ENCODE measurements around the gene RPL36A. TPM values are rescaled to one million over a fixed set of nuclear protein-coding genes. Genes with fewer than 3 reads are reported as not detected.
A peak's percentile ranks its signal among the peaks of the same experiment; 100 is the strongest.

The RPL36A gene
- total and polyA plus RNA-seq, 9 of the 15 experiments (the other 6 are each of a cell fraction or from before 2014, with no cell fraction given) = 412 to 4,539 (median 3,209) TPM

- TF ChIP-seq, protein P1, sequence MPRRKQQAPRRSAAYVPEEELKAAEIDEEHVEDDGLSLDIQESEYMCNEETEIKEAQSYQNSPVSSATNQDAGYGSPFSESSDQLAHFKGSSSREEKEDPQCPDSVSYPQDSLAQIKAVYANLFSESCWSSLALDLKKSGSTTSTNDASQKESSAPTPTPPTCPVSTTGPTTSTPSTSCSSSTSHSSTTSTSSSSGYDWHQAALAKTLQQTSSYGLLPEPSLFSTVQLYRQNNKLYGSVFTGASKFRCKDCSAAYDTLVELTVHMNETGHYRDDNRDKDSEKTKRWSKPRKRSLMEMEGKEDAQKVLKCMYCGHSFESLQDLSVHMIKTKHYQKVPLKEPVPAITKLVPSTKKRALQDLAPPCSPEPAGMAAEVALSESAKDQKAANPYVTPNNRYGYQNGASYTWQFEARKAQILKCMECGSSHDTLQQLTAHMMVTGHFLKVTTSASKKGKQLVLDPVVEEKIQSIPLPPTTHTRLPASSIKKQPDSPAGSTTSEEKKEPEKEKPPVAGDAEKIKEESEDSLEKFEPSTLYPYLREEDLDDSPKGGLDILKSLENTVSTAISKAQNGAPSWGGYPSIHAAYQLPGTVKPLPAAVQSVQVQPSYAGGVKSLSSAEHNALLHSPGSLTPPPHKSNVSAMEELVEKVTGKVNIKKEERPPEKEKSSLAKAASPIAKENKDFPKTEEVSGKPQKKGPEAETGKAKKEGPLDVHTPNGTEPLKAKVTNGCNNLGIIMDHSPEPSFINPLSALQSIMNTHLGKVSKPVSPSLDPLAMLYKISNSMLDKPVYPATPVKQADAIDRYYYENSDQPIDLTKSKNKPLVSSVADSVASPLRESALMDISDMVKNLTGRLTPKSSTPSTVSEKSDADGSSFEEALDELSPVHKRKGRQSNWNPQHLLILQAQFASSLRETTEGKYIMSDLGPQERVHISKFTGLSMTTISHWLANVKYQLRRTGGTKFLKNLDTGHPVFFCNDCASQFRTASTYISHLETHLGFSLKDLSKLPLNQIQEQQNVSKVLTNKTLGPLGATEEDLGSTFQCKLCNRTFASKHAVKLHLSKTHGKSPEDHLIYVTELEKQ (CRISPR knock-in tag; IDR thresholded peaks at IDR 0.05) = no peak
- no peak for TF ChIP-seq ZSCAN32 (CRISPR knock-in tag; IDR thresholded peaks at IDR 0.05)
- TF ChIP-seq, protein P2, sequence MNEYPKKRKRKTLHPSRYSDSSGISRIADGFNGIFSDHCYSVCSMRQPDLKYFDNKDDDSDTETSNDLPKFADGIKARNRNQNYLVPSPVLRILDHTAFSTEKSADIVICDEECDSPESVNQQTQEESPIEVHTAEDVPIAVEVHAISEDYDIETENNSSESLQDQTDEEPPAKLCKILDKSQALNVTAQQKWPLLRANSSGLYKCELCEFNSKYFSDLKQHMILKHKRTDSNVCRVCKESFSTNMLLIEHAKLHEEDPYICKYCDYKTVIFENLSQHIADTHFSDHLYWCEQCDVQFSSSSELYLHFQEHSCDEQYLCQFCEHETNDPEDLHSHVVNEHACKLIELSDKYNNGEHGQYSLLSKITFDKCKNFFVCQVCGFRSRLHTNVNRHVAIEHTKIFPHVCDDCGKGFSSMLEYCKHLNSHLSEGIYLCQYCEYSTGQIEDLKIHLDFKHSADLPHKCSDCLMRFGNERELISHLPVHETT (CRISPR knock-in tag; conservative IDR thresholded peaks at IDR 0.05 in 1 of 2, IDR thresholded peaks at IDR 0.05 in 1 of 2) = no peak
- TF ChIP-seq MXD1 (CRISPR knock-in tag; IDR thresholded peaks at IDR 0.05; ENCODE audit: borderline replicate concordance, poor library complexity, severe bottlenecking) = no peak
- no peak for TF ChIP-seq SAFB2 (IDR thresholded peaks at IDR 0.05; ENCODE audit: borderline replicate concordance, low read depth, low read length, severe bottlenecking)
- TF ChIP-seq, protein P3, sequence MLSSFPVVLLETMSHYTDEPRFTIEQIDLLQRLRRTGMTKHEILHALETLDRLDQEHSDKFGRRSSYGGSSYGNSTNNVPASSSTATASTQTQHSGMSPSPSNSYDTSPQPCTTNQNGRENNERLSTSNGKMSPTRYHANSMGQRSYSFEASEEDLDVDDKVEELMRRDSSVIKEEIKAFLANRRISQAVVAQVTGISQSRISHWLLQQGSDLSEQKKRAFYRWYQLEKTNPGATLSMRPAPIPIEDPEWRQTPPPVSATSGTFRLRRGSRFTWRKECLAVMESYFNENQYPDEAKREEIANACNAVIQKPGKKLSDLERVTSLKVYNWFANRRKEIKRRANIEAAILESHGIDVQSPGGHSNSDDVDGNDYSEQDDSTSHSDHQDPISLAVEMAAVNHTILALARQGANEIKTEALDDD (IDR thresholded peaks at IDR 0.05) = 0 out of 2 replicates have a peak, but pooled peaks have one; percentile 47
- 0 out of 6 replicates have a peak, but pooled peaks of 1 of the 3 experiments have one; percentile 1 for TF ChIP-seq CTCF (IDR thresholded peaks at IDR 0.05 in 2 of 3, conservative IDR thresholded peaks at IDR 0.05 in 1 of 3; ENCODE audit: insufficient read depth in 2 of 3, low read depth in 1 of 3, low read length in 3 of 3)
- 0 out of 4 replicates have a peak, but pooled peaks of 1 of the 2 experiments have one; percentile 11 for TF ChIP-seq ARNT (IDR thresholded peaks at IDR 0.05)
- TF ChIP-seq SETDB1 (IDR thresholded peaks at IDR 0.05; ENCODE audit: low read length) = no peak
- TF ChIP-seq, protein P4, sequence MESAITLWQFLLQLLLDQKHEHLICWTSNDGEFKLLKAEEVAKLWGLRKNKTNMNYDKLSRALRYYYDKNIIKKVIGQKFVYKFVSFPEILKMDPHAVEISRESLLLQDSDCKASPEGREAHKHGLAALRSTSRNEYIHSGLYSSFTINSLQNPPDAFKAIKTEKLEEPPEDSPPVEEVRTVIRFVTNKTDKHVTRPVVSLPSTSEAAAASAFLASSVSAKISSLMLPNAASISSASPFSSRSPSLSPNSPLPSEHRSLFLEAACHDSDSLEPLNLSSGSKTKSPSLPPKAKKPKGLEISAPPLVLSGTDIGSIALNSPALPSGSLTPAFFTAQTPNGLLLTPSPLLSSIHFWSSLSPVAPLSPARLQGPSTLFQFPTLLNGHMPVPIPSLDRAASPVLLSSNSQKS (CRISPR knock-in tag; IDR thresholded peaks at IDR 0.05) = no peak
- TF ChIP-seq IRF9 (tag; IDR thresholded peaks at IDR 0.05) = no peak
- peak; percentile 19; the same call in 1 of the 2 replicates for TF ChIP-seq POLR2H (tag; IDR thresholded peaks at IDR 0.05; ENCODE audit: low read depth)
Measured at GRCh38 chrX:101349193-101349562, 41.6 kb upstream of the RPL36A start (continued).

All from K562 (cell line).